Measurements from ENCODE around the gene MELK. TPM values are rescaled to one million over a fixed set of nuclear protein-coding genes. Genes with fewer than 3 reads are reported as not detected.
"Not testable (repeated sequence)": the region's sequence is repeated elsewhere in the genome, so short reads cannot be mapped to it uniquely, and the experiment has no call there.

MELK gene
- polyA plus RNA-seq, 1 experiment, result 14.7 TPM

- ChIA-PET CTCF (interaction anchor here (3.5 kb wide), 1 partner anchor 154 kb away, joined by 21 read pairs; no protein-coding TSS in a partner anchor), POLR2A (interaction anchor here (0.6 to 0.7 kb wide), 2 partner anchors 8 to 17 kb away, joined by 7 read pairs; no protein-coding TSS in a partner anchor)
- TF ChIP-seq CTCF (IDR thresholded peaks at IDR 0.05; ENCODE audit: insufficient read depth, low read depth, low read length), result no peak
- Histone ChIP-seq H3K4me3 (ENCODE audit: low read depth, low read length) (no peak overlapping the region), H3K27me3 (ENCODE audit: control insufficient read depth, insufficient read depth, low read length) (no peaks in the 10 kb centered on the region), H3K36me3 (ENCODE audit: control insufficient read depth, insufficient read depth, low read length) (no peaks in the 10 kb centered on the region)
- no peak for DNase-seq (ENCODE audit: low read depth)
Measured at GRCh38 chr9:36560771-36561170, 11.9 kb upstream of the MELK start.

- CTCF ChIA-PET, POLR2A ChIA-PET: not testable (repeated sequence)
Measured at GRCh38 chr9:36562801-36563200, 9.9 kb upstream of the MELK start.

GRCh38 chr9:36566813-36567221 is 5.9 kb upstream of the MELK start:
- Histone ChIP-seq H3K4me3 (ENCODE audit: low read depth, low read length) (no peak overlapping the region), H3K36me3 (ENCODE audit: control insufficient read depth, insufficient read depth, low read length) (no peaks in the 10 kb centered on the region), H3K27me3 (ENCODE audit: control insufficient read depth, insufficient read depth, low read length) (no peaks in the 10 kb centered on the region)
- ChIA-PET POLR2A (no interaction called here), CTCF (interaction anchor here (0.7 to 2.3 kb wide), 5 partner anchors 9 to 325 kb away, joined by 3 to 8 read pairs (median 4); no protein-coding TSS in a partner anchor)
- no peak for TF ChIP-seq CTCF (IDR thresholded peaks at IDR 0.05; ENCODE audit: insufficient read depth, low read depth, low read length)
- DNase-seq (ENCODE audit: low read depth), result no peak

More at GRCh38 chr9:36562801-36563200, 9.9 kb upstream of the MELK start:
- H3K4me3 ChIP-seq (ENCODE audit: low read depth, low read length); DNase-seq (ENCODE audit: low read depth); H3K27me3 ChIP-seq (ENCODE audit: control insufficient read depth, insufficient read depth, low read length); H3K36me3 ChIP-seq (ENCODE audit: control insufficient read depth, insufficient read depth, low read length): not testable (repeated sequence)

- H3K4me3 ChIP-seq (ENCODE audit: low read depth, low read length); DNase-seq (ENCODE audit: low read depth); H3K36me3 ChIP-seq (ENCODE audit: control insufficient read depth, insufficient read depth, low read length); POLR2A ChIA-PET; H3K27me3 ChIP-seq (ENCODE audit: control insufficient read depth, insufficient read depth, low read length): not testable (repeated sequence)
- CTCF ChIA-PET, result interaction anchor here (1.9 kb wide), 1 partner anchor 162 kb away, joined by 11 read pairs; no protein-coding TSS in a partner anchor
Measured at GRCh38 chr9:36568681-36569080, 4.0 kb upstream of the MELK start.

GRCh38 chr9:36571333-36571732 is 1.4 kb upstream of the MELK start:
- no peak for DNase-seq (ENCODE audit: low read depth)
- POLR2A ChIA-PET, result no interaction called here
- no peak for TF ChIP-seq CTCF (IDR thresholded peaks at IDR 0.05; ENCODE audit: insufficient read depth, low read depth, low read length)
- H3K4me3 ChIP-seq (ENCODE audit: low read depth, low read length), result no peak overlapping the region
- no peaks in the 10 kb centered on the region for H3K27me3 ChIP-seq (ENCODE audit: control insufficient read depth, insufficient read depth, low read length)
- H3K36me3 ChIP-seq (ENCODE audit: control insufficient read depth, insufficient read depth, low read length), result no peaks in the 10 kb centered on the region
- CTCF ChIA-PET, result no interaction called here

GRCh38 chr9:36574045-36574444 is 1.4 kb downstream of the MELK start:
- H3K4me3 ChIP-seq (ENCODE audit: low read depth, low read length); H3K36me3 ChIP-seq (ENCODE audit: control insufficient read depth, insufficient read depth, low read length); DNase-seq (ENCODE audit: low read depth); POLR2A ChIA-PET; H3K27me3 ChIP-seq (ENCODE audit: control insufficient read depth, insufficient read depth, low read length); CTCF ChIA-PET: not testable (repeated sequence)

- no peak for TF ChIP-seq CTCF (IDR thresholded peaks at IDR 0.05; ENCODE audit: insufficient read depth, low read depth, low read length)
- no peak for DNase-seq (ENCODE audit: low read depth)
- ChIA-PET CTCF (no interaction called here), POLR2A (no interaction called here)
- Histone ChIP-seq H3K4me3 (ENCODE audit: low read depth, low read length) (no peak overlapping the region), H3K27me3 (ENCODE audit: control insufficient read depth, insufficient read depth, low read length) (no peaks in the 10 kb centered on the region), H3K36me3 (ENCODE audit: control insufficient read depth, insufficient read depth, low read length) (no peaks in the 10 kb centered on the region; the same call in 1 of the 2 replicates)
Measured at GRCh38 chr9:36575411-36575882, 2.8 kb downstream of the MELK start.

Measured in BJ (cell line).